Measurements from ENCODE around the gene MTX1. TPM values are rescaled to one million over a fixed set of nuclear protein-coding genes. Genes with fewer than 3 reads are reported as not detected.

The MTX1 gene
- total and polyA plus RNA-seq, 9 of the 15 experiments (the other 6 are each of a cell fraction or from before 2014, with no cell fraction given), result 29.1 to 98.4 (median 66.9) TPM

DNA sequence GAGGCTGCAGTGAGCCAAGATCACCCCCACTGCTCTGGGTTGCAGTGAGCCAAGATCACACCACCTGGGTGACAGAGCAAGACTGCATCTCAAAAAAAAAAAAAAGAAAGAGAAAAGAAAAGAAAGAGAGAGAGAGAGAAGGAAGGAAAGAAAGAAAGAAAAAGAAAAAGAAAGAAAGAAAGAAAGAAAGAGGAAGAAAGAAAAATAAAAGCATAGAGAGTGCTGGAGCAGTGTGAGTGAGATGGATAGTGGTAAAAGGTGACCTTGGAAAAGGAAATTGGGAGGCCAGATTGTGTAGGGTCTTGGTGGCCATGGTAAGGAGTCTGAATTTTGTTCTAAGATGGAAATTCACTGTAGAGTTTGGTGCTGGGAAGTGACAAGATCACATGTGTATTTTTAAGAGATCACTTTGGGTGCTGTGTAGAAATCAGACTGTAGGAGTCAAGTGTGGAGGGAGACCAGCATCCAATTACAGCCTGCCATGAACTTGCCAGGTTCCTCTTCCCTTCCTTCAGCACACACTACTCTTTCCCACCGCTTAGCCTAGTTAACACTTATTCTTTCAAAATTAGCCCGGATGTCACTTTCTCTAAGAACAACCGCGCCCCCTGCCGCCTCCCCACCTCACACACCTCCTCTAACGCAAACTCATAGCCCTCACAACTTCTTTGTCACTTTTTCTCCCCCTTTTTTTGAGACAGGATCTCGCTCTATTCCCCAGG, 17.9 kb downstream of the MTX1 start (continued):
- TF ChIP-seq JUN (IDR thresholded peaks at IDR 0.05; ENCODE audit: borderline replicate concordance, low read depth, low read length) (0 out of 2 replicates have a peak, but pooled peaks have one; percentile 4), JUN (CRISPR knock-in tag; IDR thresholded peaks at IDR 0.05; ENCODE audit: borderline replicate concordance) (no peak), HDAC1 (IDR thresholded peaks at IDR 0.05) (peak in 1 of 2 experiments; percentile 3; a peak in 2 of 4 replicates), MYC (IDR thresholded peaks at IDR 0.05; ENCODE audit: low read depth, low read length) (peak; percentile 54; the same call in 1 of the 2 replicates), MYC (CRISPR knock-in tag; IDR thresholded peaks at IDR 0.05; ENCODE audit: borderline replicate concordance, low read depth) (no peak), ZNF384 (IDR thresholded peaks at IDR 0.05; ENCODE audit: low read depth, low read length) (0 out of 2 replicates have a peak, but pooled peaks have one; percentile 20), BHLHE40 (IDR thresholded peaks at IDR 0.05; ENCODE audit: low read length) (0 out of 2 replicates have a peak, but pooled peaks have one; percentile 12), THRAP3 (IDR thresholded peaks at IDR 0.05; ENCODE audit: borderline replicate concordance) (peak; percentile 85), RB1 (IDR thresholded peaks at IDR 0.05; ENCODE audit: low read depth) (0 out of 2 replicates have a peak, but pooled peaks have one; percentile 44), NFRKB (IDR thresholded peaks at IDR 0.05; ENCODE audit: low read depth) (0 out of 2 replicates have a peak, but pooled peaks have one; percentile 13), RBM39 (optimal IDR thresholded peaks at IDR 0.05; ENCODE audit: low read depth, low read length) (peak; percentile 17), HNRNPH1 (optimal IDR thresholded peaks at IDR 0.05; ENCODE audit: low read depth, low read length) (no peak), NCOA1 (IDR thresholded peaks at IDR 0.05; ENCODE audit: low read depth) (peak; percentile 56; the same call in 1 of the 2 replicates), CHD7 (IDR thresholded peaks at IDR 0.05; ENCODE audit: low read depth, low read length) (no peak), GATAD2A (IDR thresholded peaks at IDR 0.05) (peak; percentile 78; the same call in 1 of the 2 replicates)
- TF ChIP-seq, protein P1, sequence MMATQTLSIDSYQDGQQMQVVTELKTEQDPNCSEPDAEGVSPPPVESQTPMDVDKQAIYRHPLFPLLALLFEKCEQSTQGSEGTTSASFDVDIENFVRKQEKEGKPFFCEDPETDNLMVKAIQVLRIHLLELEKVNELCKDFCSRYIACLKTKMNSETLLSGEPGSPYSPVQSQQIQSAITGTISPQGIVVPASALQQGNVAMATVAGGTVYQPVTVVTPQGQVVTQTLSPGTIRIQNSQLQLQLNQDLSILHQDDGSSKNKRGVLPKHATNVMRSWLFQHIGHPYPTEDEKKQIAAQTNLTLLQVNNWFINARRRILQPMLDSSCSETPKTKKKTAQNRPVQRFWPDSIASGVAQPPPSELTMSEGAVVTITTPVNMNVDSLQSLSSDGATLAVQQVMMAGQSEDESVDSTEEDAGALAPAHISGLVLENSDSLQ (IDR thresholded peaks at IDR 0.05), result peak; percentile 53; the same call in 1 of the 2 replicates

Measured in K562 (cell line).